ENCODE data around the gene NKAIN2. TPM values are rescaled to one million over a fixed set of nuclear protein-coding genes. Genes with fewer than 3 reads are reported as not detected.

NKAIN2 gene
- total and polyA plus RNA-seq, 12 donors, result 0.07 to 3.0 (median 0.28) TPM; not detected in 1

DNA sequence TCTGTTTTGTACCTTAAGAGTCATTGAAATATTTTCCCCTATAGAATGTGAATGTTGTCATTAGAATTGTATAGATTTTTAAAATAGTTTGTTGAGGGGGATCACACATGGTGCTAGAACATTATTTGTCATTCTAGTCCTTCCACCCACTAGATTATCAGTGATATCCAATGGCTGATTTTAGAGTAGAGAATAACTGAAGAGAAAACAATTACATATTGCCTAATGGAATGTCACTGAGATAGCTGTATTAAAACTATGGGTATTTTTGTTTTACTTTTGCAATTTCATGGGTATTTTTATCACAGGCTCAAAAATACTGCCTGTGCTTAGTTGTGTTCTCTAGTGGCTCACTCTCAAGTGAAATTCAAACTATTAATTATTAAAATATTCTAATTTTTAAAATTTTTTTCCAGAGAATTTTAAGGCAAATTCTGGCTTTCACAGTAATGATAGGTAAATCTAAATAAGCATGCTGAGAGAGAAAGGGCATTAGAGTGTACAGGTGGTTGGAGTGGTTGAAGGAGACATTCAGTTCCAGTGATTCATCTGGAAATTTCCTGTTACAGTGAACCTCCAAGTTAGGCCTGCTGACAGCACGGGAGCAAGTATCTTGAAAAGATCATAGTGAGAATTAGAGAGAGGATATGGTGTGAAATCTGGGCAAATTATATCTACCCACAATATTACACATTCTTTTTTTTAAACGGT, 399.6 kb downstream of the NKAIN2 start:
- no peak for ATAC-seq
- TF ChIP-seq, protein P1, sequence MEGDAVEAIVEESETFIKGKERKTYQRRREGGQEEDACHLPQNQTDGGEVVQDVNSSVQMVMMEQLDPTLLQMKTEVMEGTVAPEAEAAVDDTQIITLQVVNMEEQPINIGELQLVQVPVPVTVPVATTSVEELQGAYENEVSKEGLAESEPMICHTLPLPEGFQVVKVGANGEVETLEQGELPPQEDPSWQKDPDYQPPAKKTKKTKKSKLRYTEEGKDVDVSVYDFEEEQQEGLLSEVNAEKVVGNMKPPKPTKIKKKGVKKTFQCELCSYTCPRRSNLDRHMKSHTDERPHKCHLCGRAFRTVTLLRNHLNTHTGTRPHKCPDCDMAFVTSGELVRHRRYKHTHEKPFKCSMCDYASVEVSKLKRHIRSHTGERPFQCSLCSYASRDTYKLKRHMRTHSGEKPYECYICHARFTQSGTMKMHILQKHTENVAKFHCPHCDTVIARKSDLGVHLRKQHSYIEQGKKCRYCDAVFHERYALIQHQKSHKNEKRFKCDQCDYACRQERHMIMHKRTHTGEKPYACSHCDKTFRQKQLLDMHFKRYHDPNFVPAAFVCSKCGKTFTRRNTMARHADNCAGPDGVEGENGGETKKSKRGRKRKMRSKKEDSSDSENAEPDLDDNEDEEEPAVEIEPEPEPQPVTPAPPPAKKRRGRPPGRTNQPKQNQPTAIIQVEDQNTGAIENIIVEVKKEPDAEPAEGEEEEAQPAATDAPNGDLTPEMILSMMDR (IDR thresholded peaks at IDR 0.05), result no peak
- no peaks in the 10 kb centered on the region for H3K4me1 ChIP-seq
- no peak overlapping the region for H3K4me3 ChIP-seq
- H3K36me3 ChIP-seq, result no peaks in the 10 kb centered on the region
- no peaks in the 10 kb centered on the region for H3K27me3 ChIP-seq
- H3K27ac ChIP-seq, result no peak overlapping the region
- H3K9me3 ChIP-seq, result no peaks in the 10 kb centered on the region
- WGBS, 2 donors, result 49 to 65% methylated on average over 2 of the region's 2 CpGs
- intact Hi-C loops (cut with DNase I), result no loop called here
- DNase-seq, result no peak

DNA sequence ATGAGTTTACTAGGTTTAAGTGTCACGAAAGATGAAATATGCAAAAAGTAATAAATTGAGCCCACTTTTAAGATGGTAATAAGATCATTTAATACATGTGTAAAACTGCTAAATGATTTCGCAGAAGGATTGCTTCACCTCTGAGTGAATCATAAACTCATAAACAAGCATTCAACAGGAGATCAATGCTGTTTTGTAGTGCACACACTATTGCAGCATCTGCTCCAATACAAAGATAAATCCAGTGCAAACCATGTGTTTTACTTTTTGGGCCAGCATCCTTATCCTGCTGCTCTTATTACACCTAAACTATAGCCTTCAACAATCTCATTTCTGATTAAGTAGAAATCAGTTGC, 400.1 kb downstream of the NKAIN2 start:
- ATAC-seq, result no peak

DNA sequence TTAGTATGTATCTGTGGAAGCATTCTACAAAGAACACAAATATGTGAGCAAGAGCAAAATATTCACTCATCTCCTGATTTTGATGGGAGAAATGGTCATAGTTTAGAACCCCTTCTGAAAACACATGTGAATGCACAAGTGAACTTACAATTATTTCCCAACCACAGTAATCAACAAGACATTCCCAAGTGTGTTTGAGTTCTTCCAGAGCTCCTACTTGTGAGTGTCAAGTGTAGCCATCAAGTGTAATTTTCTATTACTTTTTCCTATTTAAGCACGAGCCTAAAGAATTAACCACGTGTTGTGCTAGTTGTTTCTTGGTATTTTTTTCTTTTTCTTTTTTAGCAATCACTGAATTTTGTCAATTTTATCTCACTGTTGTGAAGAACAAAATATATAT, 402.3 kb downstream of the NKAIN2 start:
- peaks cover 0 to 6% (median 0%) of the 10 kb centered on the region in 11 donors for H3K9me3 ChIP-seq
- no peaks in the 10 kb centered on the region for H3K36me3 ChIP-seq
- ATAC-seq (no peak), DNase-seq (no peak)
- H3K4me1 ChIP-seq, result no peaks in the 10 kb centered on the region
- WGBS, 2 donors, result 21 to 41% methylated on average over 2 of the region's 2 CpGs
- H3K27me3 ChIP-seq, result no peaks in the 10 kb centered on the region
- no peak overlapping the region for H3K4me3 ChIP-seq
- TF ChIP-seq, protein P1 (IDR thresholded peaks at IDR 0.05), result no peak
- intact Hi-C loops (cut with DNase I), result no loop called here
- no peak overlapping the region for H3K27ac ChIP-seq

More for the DNA sequence above, 400.1 kb downstream of the NKAIN2 start:
- intact Hi-C loops (cut with DNase I), result no loop called here
- no peaks in the 10 kb centered on the region for H3K27me3 ChIP-seq
- no peak overlapping the region for H3K4me3 ChIP-seq
- no peak for DNase-seq
- H3K36me3 ChIP-seq, result no peaks in the 10 kb centered on the region
- TF ChIP-seq, protein P1 (IDR thresholded peaks at IDR 0.05), result no peak
- H3K27ac ChIP-seq, result no peak overlapping the region
- WGBS, 2 donors, result 45 to 68% methylated on average over 2 of the region's 2 CpGs
- no peaks in the 10 kb centered on the region for H3K4me1 ChIP-seq
- H3K9me3 ChIP-seq, result no peaks in the 10 kb centered on the region

DNA sequence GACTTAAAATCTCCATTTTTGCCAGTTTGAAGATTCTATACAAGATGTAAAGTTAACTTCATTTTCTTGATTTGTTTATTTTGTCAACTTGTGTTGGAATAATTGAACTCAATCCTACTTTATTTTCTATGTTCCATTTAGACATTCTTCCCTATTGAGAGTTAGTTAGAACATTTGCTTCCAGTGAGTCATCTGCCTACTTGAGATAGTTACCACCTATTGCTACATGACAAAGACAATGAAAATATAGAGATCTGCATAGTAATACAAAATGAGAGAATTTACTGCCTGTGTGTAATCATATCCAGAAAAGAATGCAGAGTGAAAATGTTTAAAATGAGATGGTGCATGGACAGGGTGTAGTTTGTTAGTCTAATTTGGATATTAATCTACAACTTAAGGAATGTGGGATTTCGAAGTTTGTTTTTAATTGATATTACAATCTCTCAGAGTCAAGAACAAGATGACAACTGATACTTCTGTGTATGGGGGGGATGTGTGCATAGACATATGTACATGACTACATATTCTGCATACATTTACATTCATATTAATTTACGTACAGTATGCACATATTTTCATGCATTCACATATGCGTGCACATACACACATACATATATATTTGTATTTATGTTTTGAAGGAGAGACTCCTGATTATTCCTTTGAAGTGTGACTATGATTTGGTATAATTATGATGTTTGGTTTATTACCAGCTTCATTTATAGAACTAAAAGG, 420.1 kb downstream of the NKAIN2 start:
- ATAC-seq, result no peak

More for the DNA sequence above, 420.1 kb downstream of the NKAIN2 start:
- TF ChIP-seq, protein P1 (IDR thresholded peaks at IDR 0.05), result no peak
- Histone ChIP-seq H3K4me3 (no peak overlapping the region), H3K27me3 (no peaks in the 10 kb centered on the region), H3K9me3 (peaks cover 0 to 15% (median 0%) of the 10 kb centered on the region in 11 donors), H3K27ac (no peak overlapping the region), H3K4me1 (no peaks in the 10 kb centered on the region), H3K36me3 (no peaks in the 10 kb centered on the region)
- no peak for DNase-seq
- intact Hi-C loops (cut with DNase I), result no loop called here
- WGBS, 2 donors, result 90 to 91% methylated on average over 3 of the region's 3 CpGs

All from heart right ventricle (tissue), 16 donors.